Astrocyte (in vitro differentiated cells and primary cell): Measurements from ENCODE around the gene FAM53B. TPM values are rescaled to one million over a fixed set of nuclear protein-coding genes. Genes with fewer than 3 reads are reported as not detected.

Source experiments
- DNase-seq: peaks from one replicate; pipeline ENCODE4 v3.0.0-alpha.2; 2010; ENCODE audit warnings: low read depth
- FAIRE-seq: peaks from 2 replicates; lab custom pipeline; 2011; peaks lifted over from hg19 to GRCh38; lab: Jason Lieb, UNC
- H2AFZ ChIP-seq: 2 replicates; pipeline ENCODE4 v1.6.0; 2012; ENCODE audit warnings: low read depth, low read length, inconsistent platforms
- H3K27ac ChIP-seq: 2 replicates; pipeline ENCODE4 v1.5.1; 2011; ENCODE audit warnings: low read depth, low read length, inconsistent platforms
- H3K27me3 ChIP-seq: 2 replicates; pipeline ENCODE4 v1.6.0; 2011; ENCODE audit warnings: low read length, inconsistent platforms; ENCODE audit not compliant: insufficient read depth
- H3K36me3 ChIP-seq: 2 replicates; pipeline ENCODE4 v1.5.1; 2011; ENCODE audit warnings: low read length, inconsistent platforms; ENCODE audit not compliant: insufficient read depth
- H3K4me1 ChIP-seq: 2 replicates; pipeline ENCODE4 v1.5.1; 2011; ENCODE audit warnings: low read length, inconsistent platforms; ENCODE audit not compliant: insufficient read depth
- H3K4me2 ChIP-seq: 2 replicates; pipeline ENCODE4 v1.6.0; 2012; ENCODE audit warnings: low read length, inconsistent platforms
- H3K4me3 ChIP-seq: 2 replicates; pipeline ENCODE4 v1.5.1; 2011; ENCODE audit warnings: low read depth, mild to moderate bottlenecking, low read length, inconsistent platforms; ENCODE audit not compliant: insufficient read depth
- H3K79me2 ChIP-seq: 2 replicates; pipeline ENCODE4 v1.6.0; 2012; ENCODE audit warnings: mild to moderate bottlenecking, low read length, inconsistent platforms; ENCODE audit not compliant: insufficient read depth
- H3K9ac ChIP-seq: 2 replicates; pipeline ENCODE4 v1.6.0; 2012; ENCODE audit warnings: mild to moderate bottlenecking, low read length, inconsistent platforms
- H3K9me3 ChIP-seq: 2 replicates; pipeline ENCODE4 v1.5.1; 2012; ENCODE audit warnings: low read depth, mild to moderate bottlenecking, low read length, inconsistent platforms; ENCODE audit not compliant: insufficient read depth
- H4K20me1 ChIP-seq: 2 replicates; pipeline ENCODE4 v1.6.0; 2012; ENCODE audit warnings: low read length, inconsistent platforms; ENCODE audit not compliant: insufficient read depth
- H3K27ac Mint-ChIP-seq: one replicate; pipeline ENCODE4 v1.8.0; 2021; ENCODE audit warnings: mild to moderate bottlenecking, mixed read lengths; ENCODE audit not compliant: unreplicated experiment
- H3K27me3 Mint-ChIP-seq: one replicate; pipeline ENCODE4 v1.8.0; 2021; ENCODE audit warnings: low read depth, mixed read lengths; ENCODE audit not compliant: unreplicated experiment
- H3K36me3 Mint-ChIP-seq: one replicate; pipeline ENCODE4 v1.8.0; 2021; ENCODE audit warnings: low read depth, mixed read lengths; ENCODE audit not compliant: unreplicated experiment
- H3K4me1 Mint-ChIP-seq: one replicate; pipeline ENCODE4 v1.8.0; 2021; ENCODE audit warnings: low read depth, mixed read lengths; ENCODE audit not compliant: unreplicated experiment
- H3K4me3 Mint-ChIP-seq: one replicate; pipeline ENCODE4 v1.8.0; 2021; ENCODE audit warnings: mild to moderate bottlenecking, moderate library complexity, mixed read lengths; ENCODE audit not compliant: unreplicated experiment
- H3K9me3 Mint-ChIP-seq: one replicate; pipeline ENCODE4 v1.8.0; 2021; ENCODE audit warnings: mild to moderate bottlenecking, mixed read lengths; ENCODE audit not compliant: unreplicated experiment
- EZH2 ChIP-seq: IDR thresholded peaks from 2 replicates; pipeline ENCODE4 v1.6.1; 2012; ENCODE audit warnings: mild to moderate bottlenecking, low read length, inconsistent platforms; ENCODE audit not compliant: insufficient read depth
- total RNA-seq: library from RNA; stranded (reverse); gene quantifications from 2 replicates; pipeline ENCODE4 v1.2.1, GENCODE V29; 2021
- TF ChIP-seq, protein P1 (sequence below): IDR thresholded peaks from 2 replicates; pipeline ENCODE4 v1.5.1; 2011; ENCODE audit warnings: low read depth, mild to moderate bottlenecking, inconsistent platforms, low read length, moderate library complexity; ENCODE audit not compliant: insufficient read depth

Gene FAM53B
- total RNA-seq, 1 donor from 2014 or later: 12.9 TPM

- Histone ChIP-seq H3K4me1 (no peaks in the 10 kb centered on the region), H3K4me2 (no peak overlapping the region), H3K27me3 (no peaks in the 10 kb centered on the region), H4K20me1 (no peaks in the 10 kb centered on the region), H3K4me3 (no peak overlapping the region), H3K36me3 (no peaks in the 10 kb centered on the region), H2AFZ (no peak overlapping the region), H3K9me3 (no peaks in the 10 kb centered on the region), H3K9ac (no peak overlapping the region), H3K27ac (no peak overlapping the region), H3K79me2 (no peaks in the 10 kb centered on the region)
- TF ChIP-seq, protein P1, sequence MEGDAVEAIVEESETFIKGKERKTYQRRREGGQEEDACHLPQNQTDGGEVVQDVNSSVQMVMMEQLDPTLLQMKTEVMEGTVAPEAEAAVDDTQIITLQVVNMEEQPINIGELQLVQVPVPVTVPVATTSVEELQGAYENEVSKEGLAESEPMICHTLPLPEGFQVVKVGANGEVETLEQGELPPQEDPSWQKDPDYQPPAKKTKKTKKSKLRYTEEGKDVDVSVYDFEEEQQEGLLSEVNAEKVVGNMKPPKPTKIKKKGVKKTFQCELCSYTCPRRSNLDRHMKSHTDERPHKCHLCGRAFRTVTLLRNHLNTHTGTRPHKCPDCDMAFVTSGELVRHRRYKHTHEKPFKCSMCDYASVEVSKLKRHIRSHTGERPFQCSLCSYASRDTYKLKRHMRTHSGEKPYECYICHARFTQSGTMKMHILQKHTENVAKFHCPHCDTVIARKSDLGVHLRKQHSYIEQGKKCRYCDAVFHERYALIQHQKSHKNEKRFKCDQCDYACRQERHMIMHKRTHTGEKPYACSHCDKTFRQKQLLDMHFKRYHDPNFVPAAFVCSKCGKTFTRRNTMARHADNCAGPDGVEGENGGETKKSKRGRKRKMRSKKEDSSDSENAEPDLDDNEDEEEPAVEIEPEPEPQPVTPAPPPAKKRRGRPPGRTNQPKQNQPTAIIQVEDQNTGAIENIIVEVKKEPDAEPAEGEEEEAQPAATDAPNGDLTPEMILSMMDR: no peak
- TF ChIP-seq EZH2: no peak
- Mint-ChIP-seq H3K27me3 (peaks cover 22% of the 10 kb centered on the region), H3K4me1 (no peaks in the 10 kb centered on the region), H3K36me3 (no peaks in the 10 kb centered on the region), H3K9me3 (no peaks in the 10 kb centered on the region), H3K4me3 (no peak overlapping the region), H3K27ac (no peak overlapping the region)
- FAIRE-seq (no peak), DNase-seq (no peak)
Observed at GRCh38 chr10:124603376-124604213, 140.6 kb downstream of the FAM53B start.

- Histone ChIP-seq H3K27me3 (no peaks in the 10 kb centered on the region), H3K79me2 (no peaks in the 10 kb centered on the region), H4K20me1 (no peaks in the 10 kb centered on the region), H3K4me3 (no peak overlapping the region), H3K4me1 (no peaks in the 10 kb centered on the region), H2AFZ (no peak overlapping the region), H3K9me3 (no peaks in the 10 kb centered on the region), H3K4me2 (no peak overlapping the region), H3K36me3 (no peaks in the 10 kb centered on the region), H3K27ac (no peak overlapping the region), H3K9ac (no peak overlapping the region)
- no peak overlapping the region for H3K4me3 Mint-ChIP-seq
- TF ChIP-seq EZH2: no peak
- TF ChIP-seq, protein P1: no peak
- FAIRE-seq (no peak), DNase-seq (no peak)
- H3K9me3 Mint-ChIP-seq: no peaks in the 10 kb centered on the region
- no peaks in the 10 kb centered on the region for H3K4me1 Mint-ChIP-seq
- H3K36me3 Mint-ChIP-seq: no peaks in the 10 kb centered on the region
- no peak overlapping the region for H3K27ac Mint-ChIP-seq
- peaks cover 23% of the 10 kb centered on the region for H3K27me3 Mint-ChIP-seq
Observed at GRCh38 chr10:124602646-124603365, 141.4 kb downstream of the FAM53B start.
